ENCODE data around the gene SOS2. TPM values are rescaled to one million over a fixed set of nuclear protein-coding genes. Genes with fewer than 3 reads are reported as not detected.

SOS2 gene
- total and polyA plus RNA-seq, 2 of the 8 experiments (the other 6 are each of a cell fraction or from before 2014, with no cell fraction given): 2.8 to 12.7 TPM

- H4K8ac ChIP-seq (ENCODE audit: extremely low read depth, insufficient read depth, low read length): no peak overlapping the region
- H2AK5ac ChIP-seq (ENCODE audit: low read depth, low read length): no peak overlapping the region
- H2BK15ac ChIP-seq (ENCODE audit: low read length): no peak overlapping the region
- no peak overlapping the region for H2AFZ ChIP-seq (ENCODE audit: low read length)
- no peak overlapping the region for H3K4ac ChIP-seq (replicated peaks; ENCODE audit: insufficient read length, low read depth, low read length)
- DNase-seq (ENCODE audit: low read depth in 1 of 2, low spot score in 2 of 2): peak in 1 of 2 experiments; percentile 13
- no peaks in the 10 kb centered on the region for H3K79me2 ChIP-seq (ENCODE audit: control insufficient read depth in 1 of 2, insufficient read depth in 2 of 2, low read length in 2 of 2)
- no peaks in the 10 kb centered on the region for H3K27me3 ChIP-seq (replicated peaks in 1 of 4; ENCODE audit: control insufficient read depth in 3 of 4, extremely low read depth in 1 of 4, insufficient read depth in 3 of 4, low read length in 3 of 4)
- H3K14ac ChIP-seq (ENCODE audit: insufficient read length): no peak overlapping the region
- no peaks in the 10 kb centered on the region for H4K20me1 ChIP-seq (replicated peaks in 1 of 2; ENCODE audit: control insufficient read depth in 1 of 2, insufficient read depth in 2 of 2, low read length in 2 of 2)
- no peaks in the 10 kb centered on the region for H3K36me3 ChIP-seq (ENCODE audit: control insufficient read depth in 2 of 4, insufficient read depth in 4 of 4, low read length in 3 of 4)
- no peak overlapping the region for H2BK120ac ChIP-seq (replicated peaks; ENCODE audit: low read depth, low read length)
- H4K91ac ChIP-seq (replicated peaks; ENCODE audit: insufficient read length, low read length): no peak overlapping the region
- H3K23me2 ChIP-seq (ENCODE audit: low read depth, low read length): no peaks in the 10 kb centered on the region
- no peak overlapping the region for H3K4me2 ChIP-seq (ENCODE audit: insufficient read depth in 1 of 2, low read depth in 2 of 2, low read length in 2 of 2)
- H3K56ac ChIP-seq (replicated peaks; ENCODE audit: insufficient read length, low read depth, low read length): no peak overlapping the region
- no peak overlapping the region for H2BK20ac ChIP-seq (ENCODE audit: low read length)
- FAIRE-seq: no peak
- no peak overlapping the region for H3K23ac ChIP-seq (ENCODE audit: insufficient read length)
- H3K4me3 ChIP-seq (ENCODE audit: extremely low read depth in 1 of 4, insufficient read depth in 2 of 4, low read depth in 3 of 4, low read length in 4 of 4): no peak overlapping the region; a peak in 1 of 8 replicates
- ChIA-PET CTCF (ENCODE audit: partially characterized antibody) (interaction anchor here (0.6 to 1.4 kb wide), 2 partner anchors 13 to 79 kb away, joined by 3 read pairs; no protein-coding TSS in a partner anchor), POLR2A (ENCODE audit: partially characterized antibody) (interaction anchor here (0.9 to 1.7 kb wide), 2 partner anchors 8 to 23 kb away, joined by 3 to 8 read pairs; partner anchors contain the start of gene VCPKMT)
- no peaks in the 10 kb centered on the region for H3K79me1 ChIP-seq (ENCODE audit: low read depth, low read length)
- no peak overlapping the region for H2BK5ac ChIP-seq (ENCODE audit: low read depth, low read length)
- no peak overlapping the region for H3K9ac ChIP-seq (replicated peaks in 1 of 4; ENCODE audit: extremely low read depth in 1 of 4, low read depth in 3 of 4, low read length in 3 of 4)
- no peak overlapping the region for H4K5ac ChIP-seq (ENCODE audit: insufficient read length, low read depth, low read length)
- no peaks in the 10 kb centered on the region for H3K9me3 ChIP-seq (ENCODE audit: insufficient read depth in 2 of 2, low read depth in 1 of 2, low read length in 1 of 2)
- no peak overlapping the region for H3K18ac ChIP-seq (ENCODE audit: extremely low read depth, low read length)
- WGBS, 2 experiments (ENCODE audit: extremely low coverage in 1 of 2, insufficient coverage in 1 of 2, insufficient read length in 1 of 2, insufficient replicate concordance in 2 of 2, low coverage in 1 of 2, low lambda C conversion rate in 2 of 2, missing lambda C conversion rate in 1 of 2): 48% methylated on average over 3 of the region's 3 CpGs; no CpG with 5 or more reads in 1 of the 2 experiments
- no peaks in the 10 kb centered on the region for H3K4me1 ChIP-seq (replicated peaks in 1 of 4; ENCODE audit: control insufficient read depth in 3 of 4, insufficient read depth in 4 of 4, low read length in 3 of 4)
- no peak overlapping the region for H3K27ac ChIP-seq (ENCODE audit: low read depth, low read length)
- H2BK12ac ChIP-seq (ENCODE audit: low read depth, low read length): no peak overlapping the region
- TF ChIP-seq TCF12 (IDR thresholded peaks at IDR 0.05; ENCODE audit: low read depth, low read length) (no peak), RAD21 (IDR thresholded peaks at IDR 0.05 in 1 of 2, conservative IDR thresholded peaks at IDR 0.05 in 1 of 2; ENCODE audit: low read depth in 2 of 2, low read length in 2 of 2) (no peak), TEAD4 (IDR thresholded peaks at IDR 0.05; ENCODE audit: low read depth, low read length) (peak; percentile 39; the same call in 1 of the 2 replicates), HDAC2 (IDR thresholded peaks at IDR 0.05; ENCODE audit: borderline replicate concordance in 1 of 2, low read depth in 2 of 2, low read length in 2 of 2) (peak in 1 of 2 experiments; percentile 24; a peak in 1 of 4 replicates), SP2 (IDR thresholded peaks at IDR 0.05; ENCODE audit: low read length) (no peak), GABPA (IDR thresholded peaks at IDR 0.05; ENCODE audit: borderline replicate concordance, insufficient read depth, low read length) (no peak), BACH1 (IDR thresholded peaks at IDR 0.05; ENCODE audit: low read length) (no peak), FOSL1 (IDR thresholded peaks at IDR 0.05; ENCODE audit: insufficient read depth, low read depth, low read length) (no peak), YY1 (IDR thresholded peaks at IDR 0.05; ENCODE audit: low read depth, low read length) (no peak), KDM4A (IDR thresholded peaks at IDR 0.05; ENCODE audit: low read depth, low read length, severe bottlenecking) (no peak), RXRA (IDR thresholded peaks at IDR 0.05; ENCODE audit: insufficient read depth, low read depth, low read length) (no peak), EGR1 (IDR thresholded peaks at IDR 0.05; ENCODE audit: borderline replicate concordance, low read depth, low read length) (no peak), CHD2 (IDR thresholded peaks at IDR 0.05; ENCODE audit: low read length) (no peak), TAF1 (IDR thresholded peaks at IDR 0.05; ENCODE audit: low read depth, low read length) (no peak)
These were observed 92.2 kb downstream of the SOS2 start for GRCh38 chr14:50139192-50139591.

Data from H1 (cell line).